IMR-90 (cell line): ENCODE data around the gene TEPSIN. TPM values are rescaled to one million over a fixed set of nuclear protein-coding genes. Genes with fewer than 3 reads are reported as not detected.

ENCODE experiments used
- ATAC-seq: fragments of 200-7000 bp; cut with Tn5 transposase; 2 replicates; pipeline ENCODE4 v1.9.1; 2020; ENCODE audit warnings: low read depth, mild to moderate bottlenecking, moderate library complexity
- BruUV-seq: library from RNA; stranded (reverse); fragments of 400-500 nt; replicated peaks from 2 replicates; lab custom pipeline; 2021; lab: Mats Ljungman, UMichigan
- CTCF ChIA-PET: fragments of 300-600 bp; formaldehyde crosslinking; extraction: SDS; loops from one replicate; lab custom pipeline; 2021; ENCODE audit warnings: antibody characterized with exemption; lab: Yijun Ruan, JAX
- POLR2A ChIA-PET: fragments of 300-600 bp; sonication (Branson Sonifier 250); formaldehyde crosslinking; loops from one replicate; lab custom pipeline; 2022; ENCODE audit warnings: antibody characterized with exemption; ENCODE audit not compliant: unreplicated experiment; lab: Charles Lee
- DNase-seq: peaks from one replicate; pipeline ENCODE4 v3.0.0; 2013
- H2AFZ ChIP-seq: replicated peaks from 2 replicates; pipeline ENCODE3; 2013; ENCODE audit warnings: low read length, mild to moderate bottlenecking; ENCODE audit not compliant: poor library complexity
- H2AK5ac ChIP-seq: 2 replicates; pipeline ENCODE4 v1.6.1; 2013; ENCODE audit warnings: low read depth, low read length, inconsistent platforms
- H2AK9ac ChIP-seq: replicated peaks from 2 replicates; pipeline ENCODE3; 2013; ENCODE audit warnings: mild to moderate bottlenecking, low read depth, low read length, moderate library complexity; ENCODE audit not compliant: poor library complexity
- H2BK120ac ChIP-seq: 2 replicates; pipeline ENCODE4 v1.6.1; 2013; ENCODE audit warnings: low read depth, low read length, inconsistent platforms
- H2BK15ac ChIP-seq: 3 replicates; pipeline ENCODE4 v1.6.1; 2013; ENCODE audit warnings: low read depth, low read length, inconsistent platforms
- H2BK20ac ChIP-seq: 2 replicates; pipeline ENCODE4 v1.6.1; 2013; ENCODE audit warnings: low read depth, mild to moderate bottlenecking, inconsistent platforms, low read length, moderate library complexity
- H2BK5ac ChIP-seq: 2 replicates; pipeline ENCODE4 v1.6.1; 2013; ENCODE audit warnings: mild to moderate bottlenecking, low read depth, low read length, inconsistent platforms; ENCODE audit not compliant: poor library complexity, severe bottlenecking
- H3K14ac ChIP-seq: replicated peaks from 2 replicates; pipeline ENCODE4 v1.6.1; 2013; ENCODE audit warnings: low read depth, low read length, inconsistent platforms
- H3K18ac ChIP-seq: 2 replicates; pipeline ENCODE4 v1.6.1; 2013; ENCODE audit warnings: low read depth, low read length, control low read depth
- H3K23ac ChIP-seq: 2 replicates; pipeline ENCODE4 v1.6.1; 2013; ENCODE audit warnings: low read depth, low read length, inconsistent platforms
- H3K27ac ChIP-seq: 2 replicates; pipeline ENCODE4 v1.5.1; 2013; ENCODE audit warnings: mild to moderate bottlenecking, control low read depth, low read length; ENCODE audit not compliant: insufficient read depth
- H3K27me3 ChIP-seq: 2 replicates; pipeline ENCODE4 v1.6.1; 2013; ENCODE audit warnings: low read length; ENCODE audit not compliant: control insufficient read depth, insufficient read depth
- H3K36me3 ChIP-seq: 2 replicates; pipeline ENCODE4 v1.6.1; 2013; ENCODE audit warnings: low read length, mixed read lengths; ENCODE audit not compliant: control insufficient read depth, insufficient read depth
- H3K4ac ChIP-seq: 2 replicates; pipeline ENCODE4 v1.6.1; 2013; ENCODE audit warnings: low read depth, low read length, inconsistent platforms
- H3K4me1 ChIP-seq: 2 replicates; pipeline ENCODE4 v1.6.1; 2013; ENCODE audit warnings: low read length, mixed read lengths; ENCODE audit not compliant: control insufficient read depth, insufficient read depth
- H3K4me2 ChIP-seq: 2 replicates; pipeline ENCODE4 v1.6.1; 2013; ENCODE audit warnings: low read depth, mild to moderate bottlenecking, control low read depth, low read length, moderate library complexity
- H3K4me3 ChIP-seq: 2 replicates; pipeline ENCODE4 v1.5.1; 2013; ENCODE audit warnings: low read depth, mild to moderate bottlenecking, control low read depth, low read length, moderate library complexity; ENCODE audit not compliant: insufficient read depth
- H3K56ac ChIP-seq: 2 replicates; pipeline ENCODE4 v1.6.1; 2013; ENCODE audit warnings: low read length, inconsistent platforms; ENCODE audit not compliant: insufficient read depth; ENCODE audit errors: extremely low read depth
- H3K79me1 ChIP-seq, 2 experiments: 2 replicates each; pipeline ENCODE4 v1.6.1; 2013; ENCODE audit warnings: low read length in 2 of 2, inconsistent platforms in 1 of 2, low read depth in 1 of 2
- H3K9ac ChIP-seq: 2 replicates; pipeline ENCODE4 v1.6.1; 2013; ENCODE audit warnings: low read depth, low read length, control low read depth
- H3K9me1 ChIP-seq: 2 replicates; pipeline ENCODE4 v1.6.1; 2013; ENCODE audit warnings: low read length, inconsistent platforms; ENCODE audit not compliant: insufficient read depth
- H3K9me3 ChIP-seq: 2 replicates; pipeline ENCODE4 v1.6.1; 2013; ENCODE audit warnings: low read length; ENCODE audit not compliant: control insufficient read depth, insufficient read depth
- H4K20me1 ChIP-seq: 2 replicates; pipeline ENCODE4 v1.6.1; 2013; ENCODE audit warnings: low read length, inconsistent platforms; ENCODE audit not compliant: insufficient read depth
- H4K5ac ChIP-seq: 2 replicates; pipeline ENCODE4 v1.6.1; 2013; ENCODE audit warnings: mild to moderate bottlenecking, low read depth, low read length, control low read depth
- H4K8ac ChIP-seq, 2 experiments: 2 replicates each; pipeline ENCODE4 v1.6.1; 2013; ENCODE audit warnings: low read depth in 2 of 2, low read length in 2 of 2, control low read depth in 1 of 2, inconsistent platforms in 1 of 2
- H4K91ac ChIP-seq: 2 replicates; pipeline ENCODE4 v1.6.1; 2013; ENCODE audit warnings: low read depth, low read length, inconsistent platforms; ENCODE audit not compliant: insufficient read depth
- BHLHE40 ChIP-seq: fragments of 150-350 bp; IDR thresholded peaks from 2 replicates; pipeline ENCODE4 v1.6.1; 2016; ENCODE audit warnings: mild to moderate bottlenecking, low read depth, low read length
- CHD1 ChIP-seq: IDR thresholded peaks from 2 replicates; pipeline ENCODE4 v1.6.1; 2012; ENCODE audit warnings: low read depth, low read length, improper control_type of control experiment
- ELK1 ChIP-seq: fragments of 150-350 bp; IDR thresholded peaks from 2 replicates; pipeline ENCODE4 v1.6.1; 2016; ENCODE audit warnings: low read depth, mild to moderate bottlenecking, low read length, moderate library complexity, borderline replicate concordance
- FOS ChIP-seq: fragments of 150-350 bp; IDR thresholded peaks from 2 replicates; pipeline ENCODE4 v1.6.1; 2016; ENCODE audit warnings: low read depth, low read length
- MAFK ChIP-seq: IDR thresholded peaks from 2 replicates; pipeline ENCODE4 v1.6.1; 2012; ENCODE audit warnings: low read depth, low read length, improper control_type of control experiment
- MAZ ChIP-seq: IDR thresholded peaks from 2 replicates; pipeline ENCODE4 v1.6.1; 2012; ENCODE audit warnings: low read depth, mild to moderate bottlenecking, low read length, improper control_type of control experiment, moderate library complexity, borderline replicate concordance
- NFE2L2 ChIP-seq: fragments of 150-350 bp; IDR thresholded peaks from 2 replicates; pipeline ENCODE4 v1.6.1; 2016; ENCODE audit warnings: low read depth, mild to moderate bottlenecking, low read length
- POLR2A ChIP-seq: IDR thresholded peaks from 2 replicates; pipeline ENCODE4 v1.6.1; 2012; ENCODE audit warnings: mild to moderate bottlenecking, low read depth, low read length
- RAD21 ChIP-seq: IDR thresholded peaks from 2 replicates; pipeline ENCODE4 v1.6.1; 2012; ENCODE audit warnings: low read length, improper control_type of control experiment
- RCOR1 ChIP-seq: IDR thresholded peaks from 2 replicates; pipeline ENCODE4 v1.6.1; 2012; ENCODE audit warnings: mild to moderate bottlenecking, low read length, improper control_type of control experiment; ENCODE audit not compliant: insufficient replicate concordance
- USF2 ChIP-seq: fragments of 150-350 bp; IDR thresholded peaks from 2 replicates; pipeline ENCODE4 v1.6.1; 2017; ENCODE audit warnings: mild to moderate bottlenecking, antibody characterized with exemption, low read length, low read depth
- WGBS, 2 experiments: methylation state at CpG; one replicate each; pipeline versions ENCODE4 v1.1.5 to v1.1.7; 2013; ENCODE audit warnings: missing lambda C conversion rate in 2 of 2; ENCODE audit not compliant: insufficient read length in 1 of 2; ENCODE audit errors: extremely low coverage in 2 of 2; 5-methylcytosine and 5-hydroxymethylcytosine counted together
- dilution Hi-C: fragments of 300-500 bp; cut with HindIII; formaldehyde crosslinking; loops from one replicate; pipeline ENCODE4 v1.14.3; 2018; ENCODE audit warnings: low sequenced_read_pairs; ENCODE audit not compliant: unreplicated experiment
- in situ Hi-C: fragments of 300-500 bp; cut with MboI; formaldehyde crosslinking; loops from 3 replicates; pipeline ENCODE4 v1.14.3; 2019; ENCODE audit warnings: low sequenced_read_pairs, inconsistent platforms, mixed read lengths
- intact Hi-C: fragments of 100-400 bp; cut with micrococcal nuclease; formaldehyde crosslinking; loops from 2 replicates; pipeline ENCODE4 v1.10.0; 2022
- polyA plus RNA-seq, 3 experiments: library from polyadenylated mRNA; depleted of rRNA; stranded (reverse); fragments of >200 nt; gene quantifications; 2 replicates each; pipeline ENCODE4 v1.2.3, GENCODE V29; 2012; ENCODE audit warnings: low replicate concordance in 1 of 3
- total RNA-seq: library from RNA; depleted of rRNA; stranded (reverse); fragments of >200 nt; gene quantifications from 2 replicates; pipeline ENCODE4 v1.2.3, GENCODE V29; 2012

The TEPSIN gene
- total and polyA plus RNA-seq, 2 of the 4 experiments (the other 2 are of a cell fraction), result 3.2 to 28.1 TPM

GRCh38 chr17:81280571-81280970 is 41.7 kb upstream of the TEPSIN start:
- no peak overlapping the region for H2AK9ac ChIP-seq
- no TSS peak for BruUV-seq
- in situ Hi-C loops, result no loop called here
- no peak overlapping the region for H4K8ac ChIP-seq
- DNase-seq, result no peak
- no peak overlapping the region for H2AK5ac ChIP-seq
- H4K20me1 ChIP-seq, result peaks cover 22% of the 10 kb centered on the region
- H3K23ac ChIP-seq, result no peak overlapping the region
- H3K9me1 ChIP-seq, result no peaks in the 10 kb centered on the region
- intact Hi-C loops, result no loop called here
- no peak overlapping the region for H3K18ac ChIP-seq
- peaks cover 11% of the 10 kb centered on the region for H3K4me1 ChIP-seq
- H2AFZ ChIP-seq, result no peak overlapping the region
- H3K9ac ChIP-seq, result no peak overlapping the region
- no peak for ATAC-seq
- no peak overlapping the region for H4K91ac ChIP-seq
- H2BK5ac ChIP-seq, result no peak overlapping the region
- no peak overlapping the region for H3K56ac ChIP-seq
- H3K4me2 ChIP-seq, result no peak overlapping the region
- ChIA-PET CTCF (no interaction called here), POLR2A (no interaction called here)
- dilution Hi-C loops, result no loop called here
- H3K36me3 ChIP-seq, result peaks cover 40% of the 10 kb centered on the region
- no peak overlapping the region for H3K14ac ChIP-seq
- no peak overlapping the region for H3K4ac ChIP-seq
- H3K4me3 ChIP-seq, result no peak overlapping the region
- H2BK120ac ChIP-seq, result no peak overlapping the region
- no peak overlapping the region for H2BK15ac ChIP-seq
- H3K79me1 ChIP-seq, result peaks cover 9 to 53% of the 10 kb centered on the region in 2 experiments
- no peak for TF ChIP-seq USF2
- no peak for TF ChIP-seq MAZ
- no peak for TF ChIP-seq RCOR1
- TF ChIP-seq CHD1, result no peak
- no peak for TF ChIP-seq POLR2A
- TF ChIP-seq MAFK, result no peak
- no peak for TF ChIP-seq FOS
- TF ChIP-seq NFE2L2, result no peak
- no peak for TF ChIP-seq BHLHE40
- TF ChIP-seq RAD21, result no peak
- no peak for TF ChIP-seq ELK1
- no peaks in the 10 kb centered on the region for H3K27me3 ChIP-seq
- H3K27ac ChIP-seq, result no peak overlapping the region
- no peaks in the 10 kb centered on the region for H3K9me3 ChIP-seq
- H4K5ac ChIP-seq, result no peak overlapping the region
- no peak overlapping the region for H2BK20ac ChIP-seq
- 100% methylated on average over 9 of the region's 24 CpGs; no CpG with 5 or more reads in 1 of the 2 experiments for WGBS, 2 experiments
